Suppressor macrophage treated with lipopolysaccharide for 1 hour (primary cell): ENCODE results near the gene ZFP64.
A peak's percentile ranks its signal among the peaks of the same experiment; 100 is the strongest.

Experiments used
- DNase-seq, 3 donors: peaks; one replicate each; pipeline ENCODE4 v3.0.0-alpha.2; 2020 to 2022

ZFP64 gene

GRCh38 chr20:52152921-52153320, 38.7 kb downstream of the ZFP64 start:
- no peak for DNase-seq

DNA sequence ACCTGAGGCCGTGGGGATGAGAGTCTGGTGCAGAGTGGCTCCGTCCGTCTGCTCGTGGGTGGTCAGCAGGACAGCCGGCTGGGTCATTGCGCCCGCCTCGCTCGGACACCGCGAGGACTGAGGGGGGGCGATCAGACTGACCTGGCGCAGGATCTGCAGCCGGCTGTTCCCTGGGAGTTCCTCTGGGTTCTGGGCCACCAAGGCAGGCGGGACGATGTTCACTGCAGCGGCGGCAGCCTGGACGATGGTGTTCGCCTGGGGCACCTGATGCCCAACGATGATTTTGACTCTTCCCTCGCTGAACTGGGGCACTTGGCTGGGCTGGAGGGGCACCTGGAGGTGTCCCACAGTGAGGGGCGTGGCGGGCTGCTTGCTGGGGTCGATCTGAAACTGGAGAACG, 39.2 kb downstream of the ZFP64 start:
- no peak for DNase-seq

GRCh38 chr20:52150440-52151258, 40.9 kb downstream of the ZFP64 start:
- peak; percentile 60 to 63 (median 60) for DNase-seq

DNA sequence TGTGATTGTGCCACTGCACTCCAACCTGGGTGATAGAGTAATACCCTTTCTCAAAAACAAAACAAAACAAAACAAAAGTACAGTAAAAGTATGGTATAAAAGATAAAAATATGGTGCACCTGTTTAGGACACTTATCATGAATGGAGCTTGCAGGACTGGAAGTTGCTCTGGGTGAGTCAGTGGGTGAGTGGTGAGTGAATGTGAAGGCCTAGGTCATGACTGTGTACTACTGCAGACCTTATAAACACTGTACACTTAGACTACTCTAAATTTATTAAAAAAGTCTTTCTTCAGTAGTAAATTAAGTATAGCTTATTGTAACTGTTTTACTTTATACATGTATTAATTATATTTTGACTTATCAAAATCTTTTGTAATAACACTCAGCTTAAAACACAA, 46.0 kb downstream of the ZFP64 start:
- no peak for DNase-seq

GRCh38 chr20:52143277-52143676, 48.3 kb downstream of the ZFP64 start:
- DNase-seq = no peak

DNA sequence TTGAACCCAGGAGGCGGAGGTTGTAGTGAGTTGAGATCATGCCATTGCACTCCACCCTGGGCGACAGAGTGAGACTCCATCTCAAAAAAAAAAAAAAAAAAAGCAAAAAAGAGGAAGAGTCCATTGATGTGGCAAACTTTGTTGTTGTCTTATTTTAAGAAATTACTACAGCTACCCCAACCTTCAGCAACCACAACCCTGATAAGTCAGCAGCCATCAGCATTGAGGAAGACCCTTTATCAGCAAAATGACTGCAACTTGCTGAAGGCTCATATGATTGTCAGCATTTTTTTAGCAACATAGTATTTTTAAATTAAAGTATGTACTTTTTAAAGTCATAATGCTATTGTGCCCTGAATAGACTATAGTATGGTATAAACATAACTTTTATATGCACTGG, 48.8 kb downstream of the ZFP64 start:
- peak; percentile 12 to 20 (median 17) for DNase-seq

DNA sequence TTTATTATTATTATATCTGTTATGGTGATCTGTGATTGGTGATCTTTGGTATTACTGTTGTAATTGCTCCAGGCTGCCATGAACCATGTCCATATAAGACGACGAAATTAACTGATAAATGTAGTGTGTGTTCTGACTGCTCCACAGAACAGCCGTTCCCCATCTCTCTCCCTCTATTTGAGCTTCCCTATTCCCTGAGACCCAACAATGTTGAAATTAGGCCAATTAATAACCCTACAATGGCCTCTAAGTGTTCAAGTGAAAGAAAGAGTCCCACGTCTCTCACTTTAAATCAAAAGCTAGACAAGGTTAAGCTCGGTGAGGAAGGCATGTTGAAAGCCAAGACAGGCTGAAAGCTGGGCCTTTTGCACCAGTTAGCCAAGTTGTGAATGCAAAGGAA, 51.6 kb downstream of the ZFP64 start:
- no peak for DNase-seq

- DNase-seq = no peak
Observed at GRCh38 chr20:52137850-52138249, 53.7 kb downstream of the ZFP64 start.

GRCh38 chr20:52133714-52134113, 57.9 kb downstream of the ZFP64 start:
- DNase-seq = peak in 1 of 3 donors; percentile 5

DNA sequence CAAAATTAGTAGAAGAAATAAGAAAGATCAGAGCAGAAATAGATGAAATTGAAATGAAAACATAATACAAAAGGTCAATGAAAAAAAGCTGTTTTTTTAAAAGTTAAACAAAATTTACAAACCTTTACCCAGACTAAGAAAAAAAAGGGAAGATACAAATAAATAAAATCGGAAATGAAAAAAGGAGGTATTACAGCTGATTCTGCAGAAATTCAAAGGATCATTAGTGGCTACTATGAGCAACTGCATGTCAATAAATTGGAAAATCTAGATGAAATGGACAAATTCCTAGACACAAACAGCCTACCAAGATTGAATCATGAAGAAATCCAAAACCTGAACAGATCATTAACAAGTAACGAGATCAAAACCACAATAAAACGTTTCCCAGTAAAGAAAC, 59.2 kb downstream of the ZFP64 start:
- no peak for DNase-seq

DNA sequence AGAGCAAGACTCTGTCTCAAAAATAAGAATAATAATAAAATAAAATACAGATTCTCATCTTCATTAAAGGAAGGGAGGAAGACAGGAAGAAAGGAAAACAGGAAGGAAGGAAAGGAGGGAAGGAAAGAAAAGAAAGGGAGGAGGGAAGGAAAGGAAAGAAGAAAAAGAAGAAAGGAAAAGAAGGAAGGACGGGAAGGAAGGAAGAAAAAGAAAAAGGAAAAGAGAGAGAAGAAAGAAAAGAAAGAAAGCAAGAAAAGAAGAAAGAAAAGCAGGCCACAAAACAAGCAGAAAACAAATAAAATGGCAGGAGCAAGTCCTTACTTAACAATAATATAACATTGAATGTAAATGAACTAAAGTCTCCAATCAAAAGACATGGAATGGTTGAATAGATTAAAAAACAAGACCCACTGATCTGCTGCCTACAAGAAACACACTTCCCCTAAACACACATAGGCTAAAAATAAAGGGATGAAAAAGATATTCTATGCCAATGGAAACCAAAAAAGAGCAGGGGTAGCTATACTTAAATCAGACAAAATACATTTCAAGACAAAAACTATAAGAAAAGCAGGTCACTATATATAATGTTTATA, 60.4 kb downstream of the ZFP64 start:
- no peak for DNase-seq

DNA sequence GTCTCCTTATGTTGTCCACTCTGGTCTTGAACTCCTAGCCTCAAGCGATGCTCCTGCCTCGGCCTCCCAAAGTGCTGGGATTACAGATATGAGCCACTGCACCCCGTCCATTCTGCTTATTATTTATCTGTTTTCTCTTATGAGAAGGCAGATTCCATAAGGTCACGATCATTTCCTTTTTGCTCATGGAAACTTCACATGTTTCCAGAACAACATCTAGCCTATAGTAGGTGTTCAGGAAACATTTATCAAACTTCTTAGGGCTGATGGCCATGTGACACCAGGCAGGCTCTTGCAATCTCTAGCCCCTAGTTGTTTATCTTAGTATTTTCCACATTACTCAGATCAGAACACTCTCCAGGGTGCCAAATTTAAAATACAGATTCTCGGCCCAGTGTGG, 61.2 kb downstream of the ZFP64 start:
- DNase-seq = no peak

GRCh38 chr20:52129611-52130010, 62.0 kb downstream of the ZFP64 start:
- DNase-seq = no peak

DNA sequence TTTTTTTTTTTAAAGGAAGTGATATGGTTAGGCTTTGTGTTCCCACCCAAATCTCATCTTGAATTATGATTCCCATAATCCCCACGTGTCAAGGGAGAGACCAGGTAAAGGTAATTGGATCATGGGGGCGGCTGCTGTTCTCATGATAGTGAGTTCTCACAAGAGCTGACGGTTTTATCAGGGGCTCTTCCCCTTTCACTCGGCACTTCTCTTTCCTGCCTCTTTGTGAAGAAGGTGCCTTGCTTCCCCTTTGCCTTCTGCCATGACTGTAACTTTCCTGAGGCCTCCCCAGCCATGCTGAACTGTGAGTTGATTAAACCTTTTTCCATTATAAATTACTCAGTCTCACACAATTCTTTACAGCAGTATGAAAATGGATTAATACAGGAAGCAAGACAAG, 64.3 kb downstream of the ZFP64 start:
- peak; percentile 55 to 63 (median 58) for DNase-seq

DNA sequence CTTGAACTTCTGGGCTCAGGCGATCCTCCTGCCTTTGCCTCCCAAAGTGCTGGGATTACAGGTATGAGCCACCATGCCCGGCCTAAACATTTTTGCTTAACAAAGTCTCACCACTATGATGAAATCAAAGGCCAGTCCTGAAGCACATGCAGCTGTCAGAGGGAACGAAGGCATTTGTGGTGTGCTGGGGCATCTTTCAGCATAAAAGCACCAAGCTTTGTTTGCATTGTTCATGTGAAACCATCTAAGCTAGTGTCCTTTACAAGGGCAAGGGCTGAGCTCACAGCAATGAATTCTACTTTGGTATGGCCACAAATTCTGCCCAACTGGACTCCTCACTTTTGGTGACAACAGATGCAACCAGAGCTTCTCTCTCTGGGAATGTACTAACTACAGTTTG, 66.8 kb downstream of the ZFP64 start:
- DNase-seq = no peak

- DNase-seq = no peak
Observed at GRCh38 chr20:52118696-52119095, 72.9 kb downstream of the ZFP64 start.

- peak; percentile 37 to 42 (median 40) for DNase-seq
Observed at GRCh38 chr20:52118016-52118623, 73.5 kb downstream of the ZFP64 start.

DNA sequence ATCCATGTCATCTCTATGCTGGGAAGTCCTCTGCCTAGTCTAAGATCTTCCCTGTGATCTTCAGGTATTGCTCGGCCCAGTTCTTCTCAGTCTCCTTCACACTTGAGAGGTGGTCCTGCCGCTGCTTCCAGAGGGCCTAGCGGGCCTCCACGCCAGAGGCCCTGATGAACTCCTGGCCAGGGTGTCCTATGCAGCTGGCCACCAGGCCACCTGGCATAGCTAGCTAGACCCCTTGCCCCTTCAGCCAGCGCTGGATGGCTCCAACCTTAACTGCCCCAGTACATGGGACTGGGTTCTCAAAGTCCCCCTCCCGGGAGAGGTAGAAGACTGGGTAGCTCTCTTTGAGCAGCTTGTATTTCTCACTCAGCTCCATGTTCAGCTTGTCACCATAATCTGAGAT, 81.1 kb downstream of the ZFP64 start:
- DNase-seq = no peak

DNA sequence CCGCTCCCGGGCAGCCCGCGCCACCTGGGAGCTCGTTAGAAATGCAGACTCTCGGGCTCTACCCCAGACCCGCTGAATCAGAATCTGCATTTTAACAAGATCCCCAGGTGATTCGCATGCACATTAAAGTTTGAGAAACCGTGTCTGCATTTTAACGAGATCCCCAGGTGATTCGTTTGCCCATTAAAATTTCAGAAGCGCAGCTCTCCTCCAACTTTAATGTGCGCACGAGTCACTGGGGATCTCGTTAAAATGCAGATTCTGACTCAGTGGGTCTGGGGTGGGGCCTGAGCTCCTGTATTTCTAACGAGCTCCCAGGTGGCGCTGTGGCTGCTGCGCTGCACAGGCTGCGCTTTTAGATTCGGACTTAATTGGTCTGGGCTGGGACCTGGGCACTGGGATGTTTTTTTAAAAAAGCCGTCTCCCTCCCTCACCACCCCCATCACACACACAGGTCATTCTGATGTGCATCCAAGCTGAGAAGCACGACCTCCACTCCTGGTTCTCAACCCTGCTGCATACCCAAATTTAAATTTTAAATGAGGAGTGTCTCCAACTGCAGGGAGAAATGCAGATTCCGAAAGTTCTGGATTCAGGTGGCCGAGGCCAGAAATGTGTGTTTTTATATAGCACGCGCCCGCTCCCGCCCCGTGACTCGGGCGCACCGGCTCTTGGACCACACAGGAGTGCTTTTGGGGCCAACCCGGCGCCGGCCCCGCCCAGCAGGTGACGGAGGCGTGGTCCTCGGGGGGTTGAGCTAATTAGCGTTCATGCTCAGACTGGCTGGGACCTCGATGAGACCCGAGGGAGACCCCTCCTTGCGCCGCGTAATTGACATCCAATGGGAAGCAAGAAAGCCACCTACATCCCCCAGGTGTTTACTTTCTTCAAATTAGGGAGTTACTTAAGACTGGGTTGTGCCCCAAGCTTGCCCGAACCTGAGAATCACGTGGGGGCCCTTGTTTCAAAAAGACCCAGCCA, 85.8 kb downstream of the ZFP64 start:
- DNase-seq = peak in 1 of 3 donors; percentile 36

DNA sequence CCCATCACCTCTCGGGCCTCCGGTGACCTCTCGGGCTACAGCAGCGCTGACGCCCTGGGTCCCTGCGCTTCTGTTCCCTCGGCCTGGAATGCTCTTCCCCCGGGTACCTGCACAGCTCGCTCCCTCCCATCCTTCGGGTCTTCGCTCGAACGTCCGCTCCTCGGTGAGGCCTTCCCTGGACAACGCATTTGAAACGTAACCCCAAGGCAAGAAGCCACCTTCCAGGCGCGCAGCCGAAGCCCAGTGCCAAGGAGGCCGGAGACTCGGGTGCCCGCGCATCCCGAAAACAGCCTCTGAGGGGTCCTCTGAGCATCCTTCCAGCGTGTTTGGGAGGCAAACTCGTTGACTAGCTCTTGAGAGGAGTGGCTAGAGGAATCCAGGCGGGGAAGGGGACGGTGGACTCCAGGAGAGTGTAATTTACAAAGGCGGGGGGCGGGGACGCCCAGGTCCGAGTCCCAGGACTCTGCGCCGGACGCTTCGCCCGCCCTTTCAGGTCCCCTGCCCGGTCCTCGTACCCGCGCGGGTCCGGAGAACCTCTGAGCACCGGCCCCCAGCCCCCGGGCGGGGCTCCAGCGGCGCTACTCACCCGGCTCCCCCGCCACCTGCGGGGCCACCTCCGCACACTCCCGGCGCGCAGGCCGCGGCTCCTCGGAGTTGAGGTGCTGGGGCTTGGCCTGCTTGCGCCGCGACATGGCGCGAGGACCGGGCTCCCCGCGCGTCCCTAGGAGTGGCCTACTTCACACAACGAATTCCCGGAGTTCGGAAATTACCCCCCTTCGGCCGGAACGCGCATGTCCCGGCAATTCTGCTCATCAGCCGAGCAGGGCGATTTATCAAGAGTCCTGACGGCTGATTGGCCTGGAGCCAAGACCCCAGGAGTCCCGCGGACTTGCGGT, 86.8 kb downstream of the ZFP64 start:
- peak in 1 of 3 donors; percentile 29 for DNase-seq

- peak; percentile 22 to 39 (median 27) for DNase-seq
Observed at GRCh38 chr20:52103913-52104545, 87.5 kb downstream of the ZFP64 start.
